ENCODE results near the gene AGAP3.
"Not testable (repeated sequence)": the region's sequence is repeated elsewhere in the genome, so short reads cannot be mapped to it uniquely, and the experiment has no call there.

Gene AGAP3
- 28.3 to 39.5 reads per million in 2 donors for total RNA-seq

DNA sequence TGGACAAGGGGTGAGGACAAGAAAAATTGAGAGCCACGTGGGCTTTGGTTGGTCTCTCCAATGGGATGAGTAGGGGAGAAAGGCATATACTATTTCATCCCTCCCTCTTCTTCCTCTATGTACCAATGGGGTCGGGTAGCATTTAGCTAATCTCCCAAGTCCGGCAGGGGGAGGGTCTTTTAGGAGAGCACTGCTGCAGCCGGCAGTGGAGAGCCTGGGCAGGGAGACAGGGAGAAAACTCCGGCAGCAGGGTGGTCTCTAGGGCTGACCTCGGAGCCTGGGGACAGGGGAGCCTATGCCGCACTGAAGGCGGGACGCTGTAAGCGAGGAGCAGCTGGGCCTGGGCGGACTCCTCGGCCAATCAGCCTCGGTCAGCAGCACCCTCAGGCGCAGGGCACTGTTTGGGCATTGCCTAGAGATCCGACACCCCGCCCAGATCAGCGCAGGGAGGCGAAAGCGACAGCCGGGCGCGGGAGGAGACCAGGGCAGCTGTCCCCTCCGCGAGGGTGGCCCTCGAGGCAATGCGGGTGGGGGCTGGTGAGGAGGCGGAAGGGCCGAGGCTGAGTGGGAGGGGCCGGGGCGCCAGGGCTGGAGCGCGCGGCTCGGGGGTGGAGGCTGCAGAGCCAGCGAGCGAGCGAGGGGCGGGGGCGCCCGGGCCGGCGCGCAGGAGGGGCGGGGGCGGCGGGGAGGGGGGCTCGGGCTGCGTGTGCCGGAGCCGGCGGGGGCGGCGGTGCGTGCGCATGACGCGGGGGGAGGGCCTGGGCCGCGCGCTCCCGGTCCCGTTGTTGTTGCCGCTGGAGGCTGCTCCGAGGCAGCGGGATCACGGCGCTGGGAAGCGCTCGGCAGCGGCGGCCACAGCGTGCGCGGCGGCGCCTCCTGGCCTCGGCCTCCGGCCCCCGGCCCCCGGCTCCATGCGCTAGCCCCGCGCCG is at the start of gene AGAP3:
Gene AGAP3 (plus strand): TSS at position 785 of the 930 bp plus-strand sequence. CDS start 267 bp downstream, outside the sequence.
- peak; percentile 62 for DNase-seq

DNA sequence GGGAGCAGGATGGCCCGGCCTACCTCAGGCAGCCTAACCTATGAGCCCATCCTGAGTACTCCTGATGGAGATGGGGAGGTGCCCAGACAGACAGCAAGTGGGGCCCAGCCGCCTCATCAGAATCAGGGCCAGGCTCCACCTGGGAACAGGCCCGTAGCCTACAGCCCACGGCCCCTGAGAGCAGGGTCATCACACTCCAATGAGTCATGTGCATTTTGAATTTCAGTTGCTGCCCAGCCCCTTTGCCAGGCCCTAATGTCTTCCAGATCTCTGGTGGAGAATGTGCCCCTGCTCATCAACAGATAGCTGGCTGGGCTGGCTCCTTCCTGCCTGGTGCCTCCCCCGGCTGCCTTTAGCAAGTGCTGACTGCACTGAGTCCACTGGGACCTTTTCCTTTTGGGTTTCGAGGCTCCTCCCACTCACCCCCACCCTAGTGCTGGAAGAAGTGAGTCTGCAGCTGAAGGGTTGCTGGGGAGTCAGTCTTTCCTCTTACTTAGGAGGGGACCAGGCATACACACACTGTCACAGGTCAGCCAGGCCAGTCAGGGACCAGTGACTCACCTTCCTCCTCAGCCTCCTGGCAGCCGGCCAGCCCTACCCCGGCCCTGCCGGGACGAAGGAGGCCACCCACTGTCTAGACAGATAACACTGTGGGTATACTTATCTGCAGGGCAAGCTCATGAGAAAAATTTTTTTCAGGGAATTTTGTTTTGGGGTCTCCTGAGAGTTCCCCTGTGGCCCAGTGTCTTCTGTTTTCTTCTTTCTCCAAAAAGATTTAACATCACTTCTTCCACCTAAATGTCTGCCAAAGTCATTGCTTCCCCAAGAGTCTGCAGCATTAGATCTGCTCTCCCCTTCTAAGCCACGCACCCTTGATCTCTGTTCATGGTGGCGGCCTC is 47.1 kb upstream of the AGAP3 start:
- peak; percentile 22 for DNase-seq

DNA sequence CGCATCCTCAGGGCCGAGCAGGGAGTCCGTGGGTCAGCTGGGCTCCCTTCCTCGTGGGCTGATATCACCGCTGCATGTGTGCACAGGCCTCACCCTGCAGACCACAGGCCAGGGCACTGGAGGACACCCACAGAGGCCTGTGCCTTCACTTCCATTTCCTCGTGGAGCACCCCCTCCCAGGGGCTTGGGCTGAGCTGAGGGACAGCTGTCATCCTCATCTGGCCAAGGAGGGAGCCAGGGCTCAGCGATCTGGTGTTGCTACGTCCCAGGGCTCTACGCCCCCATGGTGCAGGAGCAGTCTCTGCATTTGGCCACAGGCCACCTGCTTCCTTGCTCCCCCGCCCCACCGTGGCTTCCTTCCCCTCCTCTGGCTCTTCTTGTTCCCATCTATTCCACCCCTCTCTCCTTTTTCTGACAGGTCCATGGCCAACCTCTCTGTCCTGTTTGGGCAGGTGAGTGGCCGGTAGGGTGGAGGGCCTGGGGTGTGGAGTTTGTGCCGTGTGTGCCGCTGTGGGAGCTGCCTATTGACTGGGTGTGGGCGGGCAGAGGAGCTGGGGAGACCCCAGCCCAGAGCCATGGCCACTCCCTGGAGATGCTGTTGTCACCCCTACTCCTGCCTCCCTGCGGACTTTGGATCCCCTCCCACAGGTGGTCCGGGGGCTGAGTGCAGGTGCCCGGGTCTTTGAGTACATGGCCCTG is 46.3 kb upstream of the AGAP3 start:
- DNase-seq: no peak

DNA sequence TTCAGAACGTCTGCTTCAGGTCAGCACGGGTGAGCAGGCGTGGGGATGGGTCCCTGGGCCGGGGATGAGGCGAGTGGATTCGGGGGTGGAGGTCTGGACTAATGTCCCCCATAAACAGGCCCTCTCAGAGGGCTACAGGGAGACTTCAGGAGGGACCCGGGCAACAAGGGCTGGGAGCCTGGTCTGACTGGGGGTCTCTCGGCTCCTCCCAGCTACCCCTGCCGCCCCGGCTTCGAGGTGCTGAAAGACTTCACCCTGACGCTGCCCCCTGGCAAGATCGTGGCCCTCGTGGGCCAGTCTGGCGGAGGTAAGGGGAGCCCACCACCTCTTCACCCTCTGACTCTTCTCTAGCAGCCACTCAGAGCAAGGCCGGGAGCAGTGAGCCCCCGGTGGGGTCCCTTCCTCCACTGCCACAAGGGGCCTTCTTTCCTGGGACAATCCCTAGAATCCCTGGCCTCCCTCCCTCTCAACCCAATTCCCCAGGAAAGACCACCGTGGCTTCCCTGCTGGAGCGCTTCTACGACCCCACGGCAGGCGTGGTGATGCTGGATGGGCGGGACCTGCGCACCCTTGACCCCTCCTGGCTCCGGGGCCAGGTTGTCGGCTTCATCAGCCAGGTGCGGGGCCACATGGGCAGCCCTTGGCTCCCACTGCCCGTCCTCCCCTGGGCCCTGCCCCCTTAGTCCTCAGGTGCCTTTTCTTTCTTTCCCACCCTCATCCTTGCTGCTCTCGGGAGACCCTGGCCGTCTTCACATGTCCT is 45.5 kb upstream of the AGAP3 start:
- no peak for DNase-seq

DNA sequence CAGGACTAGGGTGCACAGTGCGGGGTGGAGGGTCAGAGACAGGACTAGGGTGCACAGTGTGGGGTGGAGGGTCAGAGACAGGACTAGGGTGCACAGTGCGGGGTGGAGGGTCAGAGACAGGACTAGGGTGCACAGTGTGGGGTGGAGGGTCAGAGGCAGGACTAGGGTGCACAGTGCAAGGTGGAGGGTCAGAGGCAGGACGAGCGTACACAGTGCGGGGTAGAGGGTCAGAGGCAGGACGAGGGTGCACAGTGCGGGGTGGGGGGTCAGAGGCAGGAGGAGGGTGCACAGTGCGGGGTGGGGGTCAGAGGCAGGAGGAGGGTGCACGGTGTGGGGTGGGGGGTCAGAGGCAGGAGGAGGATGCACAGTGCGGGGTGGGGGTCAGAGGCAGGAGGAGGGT is 42.8 kb upstream of the AGAP3 start:
- DNase-seq: not testable (repeated sequence)

DNA sequence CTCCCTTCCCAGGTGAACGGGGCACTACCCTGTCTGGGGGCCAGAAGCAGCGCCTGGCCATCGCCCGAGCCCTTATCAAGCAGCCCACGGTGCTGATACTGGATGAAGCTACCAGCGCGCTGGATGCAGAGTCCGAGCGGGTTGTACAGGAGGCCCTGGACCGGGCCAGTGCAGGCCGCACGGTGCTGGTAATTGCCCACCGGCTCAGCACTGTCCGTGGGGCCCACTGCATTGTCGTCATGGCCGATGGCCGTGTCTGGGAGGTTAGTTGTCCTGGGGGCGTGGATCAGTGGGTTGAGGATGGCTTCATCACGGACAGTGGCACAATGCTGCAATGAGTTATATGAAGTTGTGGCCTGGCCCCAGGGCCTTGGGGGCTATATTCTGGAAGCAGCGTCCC is 42.3 kb upstream of the AGAP3 start:
- DNase-seq: no peak

DNA sequence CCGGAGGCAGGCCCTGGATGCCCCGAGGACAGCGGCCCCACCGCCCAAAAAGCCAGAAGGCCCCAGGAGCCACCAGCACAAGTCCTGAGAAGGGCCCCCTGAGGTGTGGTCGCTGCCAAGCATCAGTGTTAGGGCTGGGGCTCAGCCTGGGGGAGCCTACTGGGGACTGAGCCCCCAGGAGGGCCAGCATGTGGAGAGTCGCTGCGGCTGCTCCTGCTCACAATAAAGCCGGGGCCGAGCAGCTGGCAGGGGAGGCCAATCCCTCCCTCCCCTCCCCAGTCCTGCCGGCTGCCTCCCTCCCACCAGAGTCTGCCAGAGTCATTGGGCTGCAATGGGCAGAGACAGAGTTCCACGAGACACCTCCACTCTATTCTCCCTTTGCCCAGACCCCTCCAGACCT is 41.0 kb upstream of the AGAP3 start:
- no peak for DNase-seq

DNA sequence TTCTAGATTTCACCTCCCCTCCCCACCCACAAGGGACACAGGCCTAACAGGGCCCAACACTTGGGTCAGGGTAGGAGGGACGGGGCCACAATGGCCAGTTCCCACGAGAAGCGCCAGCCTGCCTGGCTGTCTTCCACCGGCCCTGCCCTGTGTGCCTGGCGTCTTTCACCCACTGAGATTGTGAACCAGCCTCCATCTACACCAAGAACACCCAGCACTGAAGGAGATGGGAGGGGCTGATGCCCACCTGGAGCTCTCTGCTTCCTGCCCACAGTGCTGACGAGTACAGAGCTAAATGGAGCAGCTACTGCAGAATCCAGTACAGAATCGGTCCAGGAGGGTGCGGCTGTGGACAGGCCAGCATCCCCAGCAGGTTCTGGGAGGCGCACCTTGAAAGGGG is 40.3 kb upstream of the AGAP3 start:
- no peak for DNase-seq

DNA sequence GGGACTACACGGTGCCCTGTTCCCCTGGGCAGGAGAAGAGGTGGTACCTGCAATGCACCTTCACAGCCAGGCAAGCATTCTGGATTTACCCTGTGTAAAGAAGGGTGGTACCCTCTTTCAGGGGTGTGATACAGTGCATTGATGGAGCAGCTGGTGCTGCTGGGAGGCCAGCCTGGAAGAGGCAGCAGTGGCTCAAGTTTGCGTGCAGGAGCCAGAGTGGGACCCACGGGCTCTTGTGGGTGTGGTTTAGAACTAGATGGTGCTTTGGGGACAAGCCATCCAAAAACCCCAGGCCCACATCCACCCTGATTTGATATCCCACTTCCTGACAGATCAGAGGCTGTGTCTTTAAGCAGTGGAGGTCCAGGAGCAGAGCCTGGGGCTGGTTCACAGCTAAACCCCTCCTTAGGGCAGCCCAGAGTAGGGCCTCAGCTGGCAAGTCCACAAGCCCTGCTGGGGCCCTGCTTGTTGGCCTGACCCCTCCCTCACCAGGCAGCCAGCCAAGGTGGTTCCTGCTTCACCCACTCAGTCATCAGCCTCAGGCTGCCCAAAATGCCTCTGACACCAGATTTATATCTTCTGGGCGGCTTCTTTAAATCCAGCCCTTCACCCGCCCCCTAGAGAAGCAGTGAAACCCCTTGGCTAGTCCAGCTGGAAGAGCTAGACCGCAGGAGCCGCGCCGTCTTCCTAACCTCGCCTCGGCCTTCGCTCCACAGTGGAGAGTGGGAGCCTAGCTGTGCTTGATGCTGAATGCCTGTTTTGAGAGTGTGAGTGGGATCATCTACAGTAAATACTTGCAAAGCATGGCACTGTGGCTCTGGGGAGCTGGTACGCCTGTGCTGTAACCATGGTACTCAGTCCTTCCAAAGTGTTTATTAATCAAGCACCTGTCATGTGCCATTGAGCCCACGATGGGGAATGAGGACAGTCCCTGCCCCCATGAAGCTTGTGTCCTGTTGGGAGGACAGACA is 39.4 kb upstream of the AGAP3 start:
- DNase-seq: no peak

DNA sequence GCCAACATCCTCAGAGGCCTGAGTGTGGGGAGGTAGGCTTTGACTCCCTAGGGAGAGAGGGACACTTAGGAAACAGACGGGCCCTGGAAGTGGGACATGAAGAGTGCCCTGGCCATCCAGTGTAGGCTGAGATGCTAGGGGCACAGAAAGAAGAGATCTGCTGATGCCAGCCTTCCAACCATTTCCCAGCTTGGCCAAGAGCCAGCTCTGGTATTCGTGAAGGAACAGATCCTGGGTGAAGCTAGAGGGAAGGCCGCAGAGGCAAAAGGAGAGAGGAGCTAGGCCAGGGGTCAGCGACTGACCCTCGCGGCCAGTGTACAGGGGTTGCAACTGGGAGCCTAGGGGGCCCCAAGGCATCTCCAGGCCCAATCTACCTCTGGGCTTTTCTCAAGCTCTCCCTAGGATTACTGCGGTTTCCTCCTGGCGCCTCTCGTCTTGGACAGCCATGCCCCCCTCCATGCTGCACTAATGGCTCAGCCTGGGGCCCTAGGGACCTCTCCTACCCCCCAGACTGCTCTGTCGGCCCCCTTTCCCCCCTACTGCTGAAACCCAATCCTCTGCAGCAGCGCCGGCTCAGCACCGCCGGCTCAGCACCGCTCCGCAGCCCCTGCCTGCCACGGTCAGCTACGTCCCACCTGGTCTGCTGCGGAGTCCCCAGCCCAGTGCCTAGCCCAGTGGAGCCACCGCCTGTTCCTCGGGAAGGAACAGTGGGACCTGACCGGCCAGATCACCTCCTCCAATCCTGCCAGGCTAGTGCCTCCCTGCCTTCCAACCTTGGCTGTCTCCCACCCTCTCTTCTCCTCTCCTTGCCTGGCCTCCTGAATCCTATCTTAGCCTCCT is 38.1 kb upstream of the AGAP3 start, which contains the start of gene ASIC3:
Gene ASIC3 (plus strand): TSS at position 556 of the 840 bp plus-strand sequence. CDS start 355 bp downstream, outside the sequence.
- DNase-seq: no peak

DNA sequence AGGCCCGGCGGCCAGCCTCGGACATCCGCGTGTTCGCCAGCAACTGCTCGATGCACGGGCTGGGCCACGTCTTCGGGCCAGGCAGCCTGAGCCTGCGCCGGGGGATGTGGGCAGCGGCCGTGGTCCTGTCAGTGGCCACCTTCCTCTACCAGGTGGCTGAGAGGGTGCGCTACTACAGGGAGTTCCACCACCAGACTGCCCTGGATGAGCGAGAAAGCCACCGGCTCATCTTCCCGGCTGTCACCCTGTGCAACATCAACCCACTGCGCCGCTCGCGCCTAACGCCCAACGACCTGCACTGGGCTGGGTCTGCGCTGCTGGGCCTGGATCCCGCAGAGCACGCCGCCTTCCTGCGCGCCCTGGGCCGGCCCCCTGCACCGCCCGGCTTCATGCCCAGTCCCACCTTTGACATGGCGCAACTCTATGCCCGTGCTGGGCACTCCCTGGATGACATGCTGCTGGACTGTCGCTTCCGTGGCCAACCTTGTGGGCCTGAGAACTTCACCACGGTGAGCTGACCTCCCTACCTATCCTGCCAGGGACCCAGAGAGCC is 37.3 kb upstream of the AGAP3 start:
- DNase-seq: no peak

DNA sequence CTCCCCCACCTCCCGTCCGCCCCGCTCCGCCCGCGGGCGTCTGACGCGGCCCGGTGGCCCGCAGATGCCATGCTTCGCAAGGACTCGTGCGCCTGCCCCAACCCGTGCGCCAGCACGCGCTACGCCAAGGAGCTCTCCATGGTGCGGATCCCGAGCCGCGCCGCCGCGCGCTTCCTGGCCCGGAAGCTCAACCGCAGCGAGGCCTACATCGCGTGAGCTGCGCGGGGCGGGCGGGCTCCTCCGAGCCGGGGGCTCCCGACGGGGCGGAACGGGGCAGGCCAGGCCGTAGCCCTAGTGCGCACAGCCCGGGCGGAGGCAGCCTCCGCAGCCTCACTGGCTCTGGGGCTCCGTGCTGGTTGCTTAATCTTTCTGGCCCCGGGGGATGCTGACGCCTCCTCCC is 35.2 kb upstream of the AGAP3 start:
- DNase-seq: peak; percentile 33

DNA sequence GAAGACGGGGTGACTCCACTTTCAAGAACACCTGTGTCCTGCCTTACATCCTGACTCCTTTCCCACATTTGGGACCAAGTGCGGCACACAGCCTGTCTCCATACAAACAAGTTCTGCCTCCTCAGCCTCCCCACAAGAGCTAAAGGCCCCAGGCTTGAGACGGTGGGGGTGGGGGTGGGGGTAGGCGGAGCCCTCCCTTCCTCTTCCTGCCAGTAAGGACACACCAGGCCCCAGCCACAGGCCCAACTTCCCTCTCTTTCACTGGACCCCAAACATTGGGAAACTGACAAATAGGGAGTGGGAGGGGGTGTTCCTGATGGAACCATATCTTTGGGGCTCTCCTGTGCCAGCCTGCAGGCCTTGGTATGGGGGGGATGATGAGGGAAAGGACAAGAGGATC is 33.2 kb upstream of the AGAP3 start:
- DNase-seq: no peak

DNA sequence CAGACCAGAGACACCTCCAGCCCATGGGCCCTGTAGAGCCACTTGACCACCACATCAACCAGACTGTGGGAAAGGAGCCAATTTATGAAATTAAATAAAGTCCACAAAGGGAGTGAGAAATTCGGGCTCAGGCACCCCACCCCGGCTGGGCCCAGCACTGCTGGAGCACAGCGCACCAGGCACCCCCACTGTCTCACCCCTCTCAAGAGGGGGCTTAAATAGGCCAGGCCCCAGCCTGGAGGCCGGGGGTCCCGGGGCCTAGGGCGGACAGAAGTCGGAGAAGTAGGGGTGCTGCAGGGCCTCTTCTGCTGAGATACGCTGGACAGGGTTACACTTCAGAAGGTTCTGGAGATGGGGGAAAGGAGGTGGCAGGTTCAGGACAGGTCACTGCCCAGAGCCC is 32.5 kb upstream of the AGAP3 start:
- DNase-seq: no peak

DNA sequence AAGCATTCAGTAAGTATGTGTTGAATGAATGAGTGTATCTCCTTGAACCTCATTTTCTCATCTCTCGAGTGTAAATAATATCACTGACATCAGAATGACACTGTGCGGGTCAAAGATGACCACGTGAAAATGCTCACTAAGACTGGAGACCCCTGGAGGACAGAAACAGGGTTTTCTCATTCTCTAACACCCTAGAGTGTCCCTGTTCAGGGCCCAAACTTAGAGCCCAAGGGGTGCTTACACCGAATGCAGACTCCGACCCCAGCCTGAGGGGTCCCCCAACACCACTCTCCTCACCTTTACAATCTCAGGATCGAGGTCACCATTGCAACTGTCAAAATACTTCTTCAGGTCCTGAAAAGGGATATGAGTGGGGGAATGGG is 30.0 kb upstream of the AGAP3 start:
- DNase-seq: no peak

DNA sequence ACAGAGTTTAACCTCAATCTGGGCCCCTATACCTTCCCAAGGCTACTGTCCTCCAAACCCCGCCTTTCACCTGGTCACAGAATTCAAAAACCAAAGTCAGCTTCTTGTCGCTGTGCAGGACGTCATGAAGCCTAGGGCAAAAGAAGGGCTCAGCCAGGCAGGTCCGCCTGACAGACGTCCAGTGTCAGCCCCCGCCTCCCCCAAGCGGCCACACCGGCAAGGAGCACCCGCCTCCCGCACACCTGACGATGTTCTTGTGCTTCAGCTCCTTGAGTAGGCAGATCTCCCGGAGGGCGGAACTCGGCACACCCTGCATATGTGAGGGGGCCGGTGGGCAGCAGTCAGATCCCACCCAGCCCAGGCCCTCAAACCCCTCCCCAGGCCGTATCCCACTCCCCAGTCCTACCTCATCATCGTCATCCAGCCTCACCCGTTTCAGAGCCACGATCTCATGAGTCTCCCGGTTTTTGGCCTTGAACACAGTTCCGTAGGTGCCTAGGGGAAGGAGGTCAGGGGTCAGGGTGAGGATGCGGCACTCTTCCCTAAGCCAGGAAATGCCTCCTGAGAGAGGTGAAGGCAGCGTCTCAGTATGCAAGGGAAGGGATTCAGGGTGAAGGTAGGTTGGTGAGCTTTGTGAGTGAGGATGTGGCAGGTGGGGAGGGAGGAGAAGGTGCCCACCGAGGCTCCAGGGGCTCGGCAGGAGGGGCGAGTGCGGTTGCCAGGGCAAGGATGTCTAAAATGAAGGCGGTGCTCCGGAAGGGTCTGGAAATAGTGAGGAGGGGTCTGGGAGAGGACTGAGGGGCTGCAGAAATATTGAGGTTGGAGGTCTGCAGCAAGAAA is 29.4 kb upstream of the AGAP3 start:
- no peak for DNase-seq

DNA sequence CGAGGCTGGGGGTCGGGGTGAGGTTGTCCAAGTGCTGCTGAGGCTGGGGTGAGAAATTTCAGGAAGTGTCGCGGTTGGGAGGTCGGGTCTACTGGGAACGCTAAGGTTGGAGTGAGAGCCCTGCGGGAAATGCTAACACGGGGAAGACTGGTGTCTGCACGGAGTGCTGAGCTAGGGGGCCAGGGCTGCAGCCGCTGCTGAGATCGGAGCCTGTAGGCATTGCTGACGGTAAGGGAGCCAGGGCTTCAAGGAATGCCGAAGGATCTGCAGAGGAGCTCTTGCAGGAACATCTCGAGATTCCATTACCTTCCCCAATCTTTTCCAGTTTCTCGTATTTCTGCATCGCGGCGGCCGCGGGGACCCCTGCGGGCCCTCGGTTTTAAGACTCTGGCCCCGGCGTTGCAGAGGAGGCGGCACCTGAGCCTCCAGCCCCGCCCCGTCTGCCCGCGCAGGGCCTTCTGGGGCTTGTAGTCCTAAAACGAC is 28.7 kb upstream of the AGAP3 start, which contains the start of gene CDK5:
Gene CDK5 (minus strand): TSS at position 392 of the 483 bp plus-strand sequence. CDS start 49 bp downstream, at position 343.
- DNase-seq: no peak

Data from activated gamma-delta T cell (primary cell).